HG03060 (cell line): ENCODE results near the gene CFAP73.

Experiments used
- ATAC-seq: cut with Tn5 transposase; IDR thresholded peaks from one replicate; pipeline ENCODE4 v1.9.1; 2021; ENCODE audit warnings: low read depth, moderate number of reproducible peaks; ENCODE audit not compliant: unreplicated experiment

Gene CFAP73

DNA sequence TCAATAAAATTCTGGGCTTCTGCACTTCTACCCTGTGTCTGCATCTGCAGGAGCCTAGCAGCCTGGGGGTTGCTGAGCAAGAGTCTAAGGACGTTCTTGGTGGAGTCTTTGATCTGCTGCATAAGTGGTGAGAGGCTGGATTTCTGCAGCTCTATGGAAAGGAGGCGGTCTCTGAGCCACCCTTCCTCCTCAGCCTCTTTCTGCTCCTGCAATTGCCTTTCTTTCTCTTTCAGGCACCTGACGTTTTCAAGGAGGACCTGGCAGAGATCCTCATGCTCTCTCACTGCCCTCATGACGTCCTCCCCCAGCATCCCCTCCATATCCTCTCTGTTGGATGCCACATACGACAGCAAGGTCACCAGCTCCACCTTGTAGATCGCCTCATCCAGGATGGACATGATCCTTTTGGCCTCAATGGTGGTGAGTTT lies 58.1 kb downstream of the CFAP73 start:
- no peak for ATAC-seq

DNA sequence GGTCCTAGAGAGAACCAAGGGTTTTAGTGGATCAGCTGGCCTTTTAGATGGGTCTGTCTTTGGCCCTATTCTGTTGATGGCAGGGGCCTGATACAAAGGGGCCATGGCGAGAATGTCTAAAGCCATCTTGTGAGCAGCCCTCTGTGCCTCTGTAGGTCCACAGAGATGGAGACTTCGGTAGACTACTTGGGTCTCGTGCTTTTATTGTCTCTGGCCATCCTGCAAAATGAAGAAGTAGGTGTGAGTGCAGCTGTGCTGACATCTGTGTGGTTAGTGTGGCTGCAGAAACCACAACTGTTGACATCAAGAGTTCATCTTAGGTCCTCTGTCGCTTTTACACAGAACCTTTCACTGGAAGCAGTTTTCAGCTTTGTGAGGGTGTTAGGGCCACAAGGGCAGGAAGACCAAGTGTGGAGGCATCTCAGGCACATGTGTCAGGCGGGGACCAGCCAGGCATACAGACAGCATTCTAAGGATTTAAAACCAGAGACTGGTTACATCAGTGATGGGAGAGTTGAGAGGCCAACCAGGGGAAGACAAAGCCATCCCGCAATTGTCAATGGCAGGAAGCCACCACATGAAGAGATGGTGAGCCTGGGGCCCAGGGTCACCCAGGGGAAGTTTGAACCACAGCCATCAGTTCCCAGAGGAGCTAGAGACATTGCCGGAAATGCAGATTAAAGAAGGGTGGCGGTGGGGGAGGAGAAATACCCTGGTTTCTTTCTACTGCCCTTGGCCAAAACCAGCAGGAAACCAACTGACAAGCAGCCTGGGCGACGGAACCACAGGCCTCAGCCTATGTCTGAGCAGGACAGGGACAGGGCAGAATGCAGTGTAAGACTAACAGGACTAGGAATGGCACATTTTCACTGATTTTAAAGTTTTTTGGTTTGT lies 58.8 kb downstream of the CFAP73 start:
- peak; percentile 58 for ATAC-seq
